GM19397 (cell line): ENCODE measurements around the gene PTPRN2.

Experiments
- ATAC-seq: cut with Tn5 transposase; IDR thresholded peaks from one replicate; pipeline ENCODE4 v1.9.1; 2021; ENCODE audit warnings: mild to moderate bottlenecking, moderate library complexity; ENCODE audit not compliant: unreplicated experiment

Gene PTPRN2

DNA sequence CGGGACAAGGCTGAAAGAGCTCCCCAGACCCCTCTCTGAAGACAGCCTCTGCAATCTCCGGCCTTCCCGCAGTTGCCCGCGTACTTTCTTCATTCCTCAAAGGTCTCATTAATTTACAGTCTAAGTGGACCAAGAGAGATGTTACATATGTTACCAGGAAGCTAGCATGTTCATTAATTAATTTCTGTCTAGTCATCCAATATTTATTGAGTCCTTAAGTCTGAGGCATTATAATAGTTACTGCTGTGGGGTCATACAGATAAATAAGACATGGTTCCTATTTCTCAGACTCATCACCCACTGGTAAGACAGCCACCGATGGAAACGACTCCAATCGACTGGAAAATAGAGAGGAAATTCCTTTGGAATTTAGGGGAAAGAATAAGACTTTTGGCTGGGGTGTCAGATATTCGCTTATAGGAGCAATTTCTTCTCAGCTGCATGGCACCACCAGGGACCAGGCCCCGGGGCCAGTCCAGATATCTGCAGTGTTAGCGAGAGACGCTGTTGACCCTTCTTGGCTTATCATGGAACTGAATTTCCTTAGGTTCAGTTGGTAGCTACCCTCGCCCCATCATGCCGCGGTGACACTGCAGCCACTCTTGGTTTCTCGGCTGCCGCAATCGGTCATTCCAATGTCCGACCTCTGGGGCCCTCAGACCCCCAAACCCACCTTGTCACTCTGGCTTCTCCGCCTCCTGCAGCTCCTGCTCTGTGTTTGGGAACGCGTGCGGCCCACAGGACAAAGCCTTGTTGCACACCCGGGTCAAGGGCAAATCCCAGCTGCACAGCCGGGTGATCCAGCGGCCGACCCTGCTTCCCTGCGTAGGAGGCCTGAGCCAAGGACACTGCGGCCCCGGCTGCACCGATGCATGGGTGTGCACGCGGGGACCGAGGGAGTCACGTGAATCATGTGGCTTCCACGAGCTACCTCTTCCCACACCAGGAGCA lies 867.6 kb downstream of the PTPRN2 start:
- ATAC-seq, result no peak

DNA sequence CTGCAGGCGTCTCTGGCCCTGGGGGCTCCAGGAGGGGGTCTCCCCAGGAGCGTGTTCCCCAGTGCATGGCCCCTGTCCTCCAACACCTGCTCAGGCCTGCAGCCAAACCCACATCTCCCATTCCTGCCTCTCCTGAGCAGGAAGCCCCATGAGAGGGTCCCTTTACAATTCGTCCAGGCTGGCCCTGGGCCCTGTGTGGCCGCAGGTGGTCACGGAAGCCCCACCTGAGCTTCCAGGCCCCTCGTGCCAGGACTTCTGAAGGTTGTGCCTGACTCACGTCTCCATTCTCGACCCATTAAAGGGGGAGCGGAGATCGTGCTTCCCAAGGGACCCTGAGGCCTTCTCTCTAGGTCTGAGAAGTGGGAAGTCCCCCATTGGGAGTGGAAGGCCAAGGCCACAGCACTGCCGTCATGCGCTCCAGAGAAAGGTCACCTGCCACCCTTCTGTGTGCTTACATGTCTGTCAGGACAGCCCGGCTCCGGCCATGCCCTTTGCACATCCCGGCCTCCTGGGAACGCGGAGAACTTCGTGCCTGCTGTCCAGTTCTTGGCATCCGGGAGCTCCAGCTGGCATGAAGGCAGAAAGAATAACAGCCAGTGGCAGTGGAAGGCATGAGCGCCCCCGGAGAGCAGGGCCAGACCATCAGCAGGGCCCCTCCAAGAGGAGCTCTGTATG lies 868.5 kb downstream of the PTPRN2 start:
- ATAC-seq, result no peak

DNA sequence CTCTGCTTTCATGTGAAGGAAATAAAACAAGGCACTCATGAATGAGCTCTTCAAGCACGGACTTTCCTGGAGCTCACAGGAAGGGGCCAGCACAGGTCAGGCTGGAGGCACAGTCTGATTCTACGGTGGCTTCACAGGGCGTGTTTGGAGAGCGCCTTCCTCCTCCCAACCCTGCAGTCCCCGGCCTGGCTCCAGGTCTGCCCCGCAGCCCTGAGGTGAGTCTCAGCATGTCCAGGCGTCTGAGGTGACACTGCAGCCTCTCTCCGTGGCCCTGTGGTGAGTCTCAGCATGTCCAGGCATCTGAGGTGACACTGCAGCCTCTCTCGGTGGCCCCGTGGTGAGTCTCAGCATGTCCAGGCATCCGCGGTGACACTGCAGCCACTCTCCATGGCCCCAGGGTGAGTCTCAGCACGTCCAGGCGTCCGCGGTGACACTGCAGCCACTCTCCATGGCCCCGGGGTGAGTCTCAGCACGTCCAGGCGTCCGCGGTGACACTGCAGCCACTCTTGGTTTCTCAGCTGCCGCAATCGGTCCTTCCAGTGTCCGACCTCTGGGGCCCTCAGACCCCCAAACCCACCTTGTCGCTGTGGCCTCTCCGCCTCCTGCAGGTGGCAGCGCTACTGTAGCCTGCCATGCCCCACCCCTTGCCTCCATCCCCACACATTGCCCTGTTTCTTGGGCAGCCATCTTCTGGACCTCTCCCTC lies 869.2 kb downstream of the PTPRN2 start:
- no peak for ATAC-seq

DNA sequence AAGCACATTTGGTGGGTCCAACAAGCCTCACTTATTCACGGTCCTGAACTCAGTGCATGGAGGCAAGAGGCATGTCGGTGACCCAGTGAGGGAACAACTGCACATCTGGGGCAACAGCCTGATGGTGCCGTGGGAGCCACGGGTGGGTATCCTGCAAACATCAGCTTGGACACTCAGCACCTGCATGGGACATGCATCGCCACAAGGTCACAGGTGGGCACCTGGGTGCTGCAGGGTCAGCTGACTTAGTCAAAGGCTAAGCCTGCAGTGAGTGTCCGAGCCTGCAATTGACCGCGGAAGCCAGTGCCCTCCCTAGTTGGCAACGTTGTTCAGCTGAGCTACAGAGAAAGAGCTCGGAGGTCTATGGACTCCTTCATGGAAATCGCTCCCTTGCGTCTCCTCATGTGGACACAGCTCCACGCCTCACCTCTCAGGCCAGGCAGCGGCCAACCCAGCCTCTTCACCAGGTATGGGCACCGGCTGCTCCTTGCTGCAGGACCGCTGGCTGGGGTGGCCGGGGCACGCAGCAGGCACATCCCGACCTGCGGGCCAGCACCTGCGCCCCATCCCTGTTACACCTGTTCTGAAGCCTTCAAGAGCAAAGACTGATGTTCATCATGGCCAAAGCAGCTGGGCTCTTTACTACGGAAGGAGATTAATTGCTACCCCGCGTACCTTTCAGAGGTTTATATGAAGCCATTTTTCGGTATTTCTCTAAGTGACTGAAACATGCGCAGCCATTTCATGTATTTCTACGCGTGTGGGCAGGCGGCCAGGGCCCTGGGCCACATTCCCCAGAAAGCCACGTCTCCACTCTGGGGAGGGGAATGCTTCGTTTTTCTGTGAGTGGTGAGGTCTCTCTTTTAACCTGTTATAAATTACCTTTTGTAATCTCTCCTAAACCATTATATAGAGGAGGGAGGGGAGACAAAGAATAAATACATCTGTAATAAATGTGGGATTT lies 870.1 kb downstream of the PTPRN2 start:
- ATAC-seq, result no peak

DNA sequence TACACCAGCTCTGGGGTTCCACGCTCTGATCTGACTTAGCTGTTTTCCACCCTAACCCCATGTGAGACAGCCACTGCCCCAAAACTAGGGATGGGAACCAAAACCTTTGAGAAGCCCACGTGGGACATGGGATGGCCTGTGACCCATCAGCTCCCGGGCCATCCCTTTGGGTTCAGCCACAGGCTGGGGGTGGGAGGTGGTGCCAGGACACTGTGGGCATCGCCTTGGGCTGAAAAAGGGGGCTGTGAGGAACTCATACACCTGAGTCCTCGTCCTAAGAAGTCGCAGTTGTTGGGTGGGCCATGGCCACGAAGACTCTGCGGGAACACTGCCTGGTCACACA lies 871.7 kb downstream of the PTPRN2 start:
- no peak for ATAC-seq

DNA sequence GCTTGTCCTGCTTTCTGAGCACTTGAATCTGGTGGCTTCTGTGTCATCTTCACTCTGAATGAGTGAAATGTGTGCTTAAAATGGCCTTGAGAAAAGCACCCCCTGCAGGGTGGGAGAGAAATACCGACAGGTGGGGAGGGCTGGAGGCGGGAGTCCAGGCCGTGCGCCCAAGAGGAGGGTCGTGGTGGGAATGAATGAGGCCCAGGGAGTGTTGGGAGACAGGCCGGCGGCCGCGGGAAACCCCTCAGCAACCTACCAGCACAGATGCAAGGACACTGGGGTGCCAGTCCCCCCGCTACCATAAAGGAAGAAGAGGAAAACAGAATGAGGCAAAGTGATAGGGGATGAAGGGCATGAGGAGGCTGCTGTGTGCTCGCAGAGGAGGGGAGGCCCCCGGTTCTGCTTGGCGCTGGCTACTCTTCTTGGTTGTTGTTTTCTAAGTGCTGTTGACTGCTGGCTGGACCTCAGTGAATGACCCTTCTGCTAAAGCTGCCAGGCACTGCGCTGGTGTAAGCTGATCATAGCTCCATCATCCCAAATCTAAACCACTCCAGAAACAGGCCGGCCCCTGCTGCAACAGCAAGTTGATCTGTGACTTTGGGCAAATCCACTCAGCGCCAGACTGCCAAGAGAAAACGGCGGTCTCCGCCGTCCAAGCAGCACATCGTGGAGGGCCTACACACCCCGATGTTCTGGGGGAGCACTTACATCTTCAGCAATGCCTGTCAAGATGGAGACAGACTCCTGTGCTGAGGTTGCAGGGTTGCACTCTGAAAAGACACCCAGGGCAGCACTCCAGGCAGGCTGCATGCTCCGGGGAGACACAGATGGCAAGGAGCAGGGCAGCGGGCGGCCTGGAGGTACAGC lies 872.3 kb downstream of the PTPRN2 start:
- no peak for ATAC-seq

DNA sequence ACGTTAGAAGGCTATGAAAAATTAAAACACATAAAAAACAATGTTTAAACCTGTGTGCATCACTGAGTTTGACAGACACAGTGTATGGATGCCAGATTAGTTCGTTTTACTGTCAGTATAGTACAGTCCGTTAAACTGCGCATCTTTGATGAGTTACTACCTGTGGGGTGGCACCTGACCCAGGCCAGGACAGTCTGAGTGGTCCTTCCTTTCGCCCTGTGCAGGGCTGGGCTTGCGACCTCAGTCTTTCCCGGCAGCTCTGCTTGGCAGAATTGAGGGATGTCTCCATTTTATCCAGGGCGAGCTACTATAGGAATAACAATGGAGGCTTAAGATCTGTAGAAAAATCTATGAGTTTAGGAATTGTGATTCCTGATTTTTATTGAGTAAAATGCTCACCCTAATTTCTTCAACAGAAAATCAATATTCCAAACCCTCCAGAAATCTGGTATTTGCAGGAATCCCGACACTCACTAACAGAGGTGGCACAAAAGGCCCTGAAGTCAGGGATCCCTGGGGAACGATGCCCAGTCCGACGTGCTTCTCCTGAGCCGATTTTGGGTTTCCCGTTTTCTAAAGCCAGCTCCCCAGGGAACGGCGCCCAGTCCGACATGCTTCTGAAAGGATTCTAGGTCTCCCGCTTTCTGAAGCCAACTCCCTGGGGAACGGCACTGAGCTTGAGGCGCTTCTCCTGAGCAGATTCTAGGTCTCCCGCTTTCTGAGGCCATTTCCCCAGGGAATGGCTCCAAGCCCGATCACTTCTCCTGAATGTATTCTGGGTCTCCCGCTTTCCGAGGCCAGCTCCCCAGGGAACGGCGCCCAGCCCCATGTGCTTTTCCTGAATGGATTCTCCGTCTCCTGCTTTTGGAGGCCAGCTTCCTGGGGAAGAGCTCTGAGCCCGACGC lies 873.2 kb downstream of the PTPRN2 start:
- no peak for ATAC-seq

DNA sequence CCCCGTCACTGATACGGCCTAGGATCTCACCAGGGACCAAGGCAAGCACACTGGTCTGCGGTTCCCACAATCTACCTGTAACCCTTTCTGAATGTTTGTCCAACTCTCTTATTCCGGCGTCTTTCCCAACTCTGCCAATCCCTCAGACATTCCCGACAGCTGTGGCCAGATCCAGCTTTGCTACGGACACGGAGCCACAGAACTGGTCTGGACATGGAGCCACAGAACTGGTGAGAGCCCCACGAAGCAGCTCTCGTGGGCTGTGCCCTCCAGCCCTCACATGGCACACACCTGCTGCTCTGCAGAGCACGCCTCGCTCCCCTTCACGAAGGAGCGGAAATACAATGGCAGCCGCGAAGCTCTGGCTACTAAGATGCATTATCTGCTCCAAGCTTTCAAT lies 874.0 kb downstream of the PTPRN2 start:
- no peak for ATAC-seq

DNA sequence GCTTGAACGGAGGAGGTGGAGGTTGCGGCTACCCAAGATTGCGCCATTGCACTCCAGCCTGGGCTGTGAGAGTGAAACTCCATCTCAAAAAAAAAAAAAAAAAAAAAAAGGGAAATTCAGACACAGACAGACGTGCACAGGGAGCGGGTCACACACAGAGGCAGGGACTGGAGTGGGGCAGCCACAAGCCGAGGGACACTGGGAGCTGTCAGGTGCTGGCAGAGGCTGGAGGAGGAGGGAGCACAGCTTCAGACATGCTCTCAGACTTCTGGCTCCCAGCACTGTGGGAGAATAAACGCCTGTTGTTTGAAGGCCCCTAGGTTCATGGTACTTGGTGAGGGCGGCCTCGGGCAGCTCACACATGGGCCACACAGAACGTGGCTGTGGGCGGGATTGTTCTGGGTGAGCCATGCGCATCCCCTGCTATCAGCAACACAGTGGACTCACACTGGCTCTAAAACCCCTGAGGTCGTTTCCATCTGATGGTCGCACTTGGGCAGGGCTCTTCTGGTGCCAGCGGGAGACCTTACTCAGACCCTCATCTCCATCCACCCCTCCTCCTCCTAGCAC lies 874.9 kb downstream of the PTPRN2 start:
- no peak for ATAC-seq

DNA sequence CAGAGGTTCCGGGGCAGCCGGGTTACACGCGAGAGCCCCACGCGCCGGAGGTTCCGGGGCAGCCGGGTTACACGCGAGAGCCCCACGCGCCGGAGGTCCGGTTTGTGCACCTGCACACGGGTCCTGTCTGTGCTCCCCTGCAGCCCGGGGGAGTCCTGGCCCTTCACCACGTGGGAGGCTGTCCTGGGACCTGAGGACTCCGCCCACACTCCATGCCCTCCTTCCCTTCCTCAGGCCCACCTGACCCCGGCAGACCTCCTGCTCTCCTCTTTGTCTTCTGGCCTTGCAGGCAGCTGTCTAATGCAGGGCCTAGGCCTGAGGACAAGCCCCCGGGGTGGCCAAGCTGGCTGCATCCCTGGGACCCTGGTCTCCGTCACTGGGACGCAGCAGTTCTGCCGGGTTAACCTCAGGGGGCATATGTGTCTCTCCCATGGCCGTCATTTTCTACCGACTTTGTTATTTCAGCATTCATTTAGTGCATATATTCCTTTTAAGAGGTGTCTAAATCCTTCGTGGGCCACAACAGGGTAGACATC lies 876.2 kb downstream of the PTPRN2 start:
- no peak for ATAC-seq

DNA sequence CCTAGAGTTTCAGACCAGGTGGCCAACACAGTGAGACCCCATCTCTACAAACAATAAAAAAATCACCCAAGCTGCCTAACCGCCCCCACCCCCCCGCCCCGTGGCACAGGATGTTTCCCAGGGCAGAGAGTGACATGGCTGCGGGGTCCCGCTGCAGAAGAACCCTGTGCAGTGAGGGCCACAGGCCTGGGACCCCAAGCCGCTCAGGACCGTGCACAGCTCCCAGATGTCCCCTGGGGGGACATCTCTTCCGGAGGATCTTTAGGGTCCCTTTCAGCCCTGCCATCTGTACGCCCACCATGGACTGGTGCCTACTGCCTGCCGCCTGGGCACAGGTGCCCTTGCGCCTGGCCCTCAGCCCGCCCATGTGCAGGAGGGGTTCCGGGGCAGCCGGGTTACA lies 877.2 kb downstream of the PTPRN2 start:
- ATAC-seq, result no peak

DNA sequence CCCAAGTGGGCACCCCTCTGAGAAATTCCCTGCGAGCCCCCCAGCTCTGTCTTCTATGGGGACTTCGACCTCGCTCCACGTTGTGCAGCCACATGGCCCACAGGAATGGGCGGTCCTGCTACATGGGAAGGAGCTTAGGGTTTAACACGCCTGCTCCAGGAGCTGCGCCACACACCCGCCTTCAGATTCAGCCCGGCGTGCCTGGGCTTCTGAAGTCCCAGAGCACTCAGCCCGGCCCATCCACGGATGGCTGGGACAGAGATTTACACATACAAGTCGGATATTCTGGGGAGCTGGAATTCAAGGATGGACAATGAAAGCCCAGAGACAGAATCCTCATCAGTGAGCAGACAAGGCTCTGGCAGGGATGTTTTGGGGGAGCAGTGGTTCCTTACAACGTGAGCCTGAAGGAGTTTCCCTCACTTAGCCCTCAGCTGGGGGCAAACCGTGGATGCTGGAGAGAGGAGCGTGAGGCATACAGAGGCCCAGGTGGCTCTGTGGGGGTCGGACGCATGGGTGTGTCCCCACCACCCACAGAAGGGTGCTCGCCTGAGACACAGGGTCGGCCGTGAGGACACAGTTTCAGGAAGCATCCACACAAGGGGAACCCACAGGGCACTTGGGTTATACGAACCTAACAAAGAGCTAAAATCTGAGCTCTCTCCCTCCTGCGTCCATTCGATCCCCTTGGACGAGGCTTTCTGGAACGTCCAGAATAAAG lies 877.9 kb downstream of the PTPRN2 start:
- ATAC-seq, result no peak

DNA sequence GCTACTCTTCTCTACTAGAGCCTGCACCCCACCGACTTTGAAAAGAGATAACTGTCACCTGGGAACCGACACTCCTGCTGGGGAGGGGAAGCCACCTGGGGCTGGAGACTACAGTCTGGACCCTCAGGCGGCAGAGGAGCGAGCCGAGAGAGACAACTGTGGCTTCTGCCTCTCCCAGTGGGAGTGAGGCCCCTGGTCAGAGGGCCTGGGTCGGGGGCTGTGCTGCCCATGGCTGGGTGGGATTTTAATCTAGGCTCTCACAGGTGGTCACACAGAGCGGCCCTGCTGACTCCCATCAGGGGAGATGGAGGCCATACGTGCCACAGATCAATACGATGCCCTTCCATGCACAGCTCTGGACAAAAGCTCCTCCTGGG lies 878.7 kb downstream of the PTPRN2 start:
- ATAC-seq, result no peak

DNA sequence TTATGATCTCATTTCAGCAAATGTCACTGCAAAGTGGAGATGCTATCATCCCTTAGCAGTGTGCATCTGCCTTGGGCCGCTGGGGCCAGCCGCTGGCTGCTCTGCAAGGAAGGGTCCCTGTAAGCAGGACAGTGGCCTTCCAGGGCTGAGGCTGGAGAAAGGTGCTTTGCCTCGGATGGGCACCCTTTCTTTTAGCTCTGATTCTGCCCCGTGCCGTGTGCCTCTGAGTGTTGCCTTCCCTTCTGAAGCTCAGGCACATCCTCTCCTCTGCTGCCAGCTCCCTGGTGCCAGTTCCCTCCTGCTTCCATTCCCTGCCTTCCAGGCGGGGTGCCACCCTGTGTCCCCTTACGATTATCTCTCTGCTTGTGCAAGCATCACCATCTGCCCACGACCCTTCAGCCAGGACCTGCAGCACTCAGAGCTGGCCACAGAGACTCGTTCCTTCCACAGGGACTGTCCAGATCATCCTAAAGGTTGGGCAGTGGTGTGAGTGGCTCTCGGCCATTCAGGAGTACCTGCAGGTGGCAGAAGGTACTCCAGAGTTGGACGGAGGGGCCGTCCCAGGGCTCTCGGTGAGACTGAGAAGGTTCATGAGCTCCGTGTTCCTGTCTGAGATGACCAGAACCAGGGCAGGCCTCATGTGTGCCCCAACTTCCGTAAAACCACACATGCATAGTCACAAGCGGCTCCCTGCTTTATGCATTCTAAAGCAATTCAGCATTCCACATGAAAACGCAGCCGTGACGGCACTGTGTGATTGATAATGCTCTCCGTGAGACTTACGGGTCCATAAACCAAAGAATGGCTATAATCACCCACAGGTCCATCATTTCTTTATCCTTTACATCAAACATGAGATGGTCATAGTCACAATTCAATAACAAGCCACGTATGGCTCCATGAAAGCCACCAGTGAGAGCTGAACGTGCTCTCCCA lies 879.4 kb downstream of the PTPRN2 start:
- no peak for ATAC-seq

DNA sequence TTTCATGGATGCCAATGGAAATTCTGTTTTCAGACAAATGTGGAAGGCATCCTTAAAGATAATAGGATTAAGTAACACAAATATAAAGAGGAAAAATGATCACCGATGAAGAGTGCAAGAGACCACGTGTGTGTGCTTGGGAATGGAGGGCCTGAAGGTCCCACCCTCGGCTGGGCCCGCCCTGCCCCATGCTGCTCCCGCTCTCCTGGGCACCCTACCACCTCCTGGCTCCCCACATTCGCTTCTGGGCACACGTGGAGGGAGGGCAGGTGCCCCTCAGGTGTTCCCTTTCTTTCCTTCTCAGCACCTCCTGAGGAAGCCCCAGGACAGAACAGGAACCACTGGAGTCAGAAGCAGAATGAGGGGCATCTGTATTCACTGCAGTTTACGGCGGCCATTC lies 883.3 kb downstream of the PTPRN2 start:
- no peak for ATAC-seq

DNA sequence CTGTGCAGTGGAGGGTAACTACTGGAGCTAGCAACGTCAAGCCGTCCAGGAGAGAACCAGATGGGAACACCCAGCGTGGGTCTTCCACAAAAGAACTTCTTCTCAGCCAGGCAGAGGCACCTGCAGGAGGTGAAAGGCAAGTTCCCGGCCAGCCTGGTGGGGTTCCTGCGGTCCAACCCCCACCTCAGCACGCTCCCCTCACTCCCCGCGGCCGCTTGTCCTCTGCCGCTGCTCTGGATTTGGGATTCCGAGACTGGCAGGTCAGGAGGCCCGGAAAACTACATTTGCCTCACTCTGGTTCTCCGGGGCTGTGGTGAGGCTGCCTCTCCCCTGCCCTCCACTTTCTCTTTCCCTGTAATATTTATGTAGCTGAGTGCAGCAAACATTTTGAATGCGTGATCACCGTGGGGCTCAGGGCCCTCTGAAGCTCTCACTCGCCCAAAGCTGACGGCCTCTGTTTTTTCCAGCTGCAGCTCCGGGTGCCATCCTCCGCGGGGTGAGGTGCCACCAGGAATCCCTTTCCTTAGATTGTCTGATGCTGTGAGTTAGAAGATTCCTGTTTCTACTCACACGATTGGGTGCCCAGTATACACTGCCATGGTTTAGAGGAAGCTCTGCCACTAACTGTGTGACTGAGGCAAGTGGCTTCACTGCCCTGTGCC lies 884.0 kb downstream of the PTPRN2 start:
- no peak for ATAC-seq
